ENCODE measurements around the gene CEP350.

The CEP350 gene

DNA sequence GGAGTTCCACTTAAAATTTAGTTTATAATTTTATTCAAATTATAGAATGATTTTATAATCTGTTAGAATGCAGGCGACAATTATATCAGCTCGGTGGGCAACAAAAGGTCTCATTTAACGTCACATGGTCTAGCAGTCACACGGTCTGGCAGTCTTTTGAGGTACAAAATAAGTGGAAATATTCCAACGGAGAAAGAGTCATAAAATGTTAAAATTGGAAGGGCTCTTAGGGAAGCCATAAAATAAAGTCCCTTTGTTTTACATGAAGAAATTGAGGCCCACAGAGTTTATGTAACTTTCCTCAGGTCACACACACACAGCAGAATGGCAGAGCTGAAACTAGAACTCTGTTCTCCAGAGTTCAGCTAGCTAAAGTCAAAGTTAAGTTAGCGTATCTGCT is 115.7 kb downstream of the CEP350 start:
- DNase-seq, result no peak

DNA sequence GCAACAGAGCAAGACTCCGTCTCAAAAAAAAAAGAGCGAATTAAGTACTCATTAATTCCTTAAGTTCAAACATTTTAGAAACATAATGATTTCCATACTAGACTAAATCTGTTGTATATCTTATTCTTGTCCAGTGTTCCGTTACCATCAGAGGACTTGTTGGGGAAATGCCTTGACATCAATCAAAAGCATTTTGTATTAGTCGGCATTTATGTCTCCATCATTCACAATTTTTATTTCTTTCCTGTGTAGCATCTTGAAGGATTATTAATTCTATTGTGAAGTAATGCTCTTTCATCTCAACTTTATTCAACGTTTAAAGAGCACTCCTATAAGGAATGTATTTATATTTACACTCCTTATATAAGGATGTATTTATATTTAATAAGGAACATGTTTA is 117.1 kb downstream of the CEP350 start:
- DNase-seq, result no peak

GRCh38 chr1:180080439-180080838 is 125.8 kb downstream of the CEP350 start:
- DNase-seq, result no peak

GRCh38 chr1:180081474-180081873 is 126.9 kb downstream of the CEP350 start:
- no peak for DNase-seq

DNA sequence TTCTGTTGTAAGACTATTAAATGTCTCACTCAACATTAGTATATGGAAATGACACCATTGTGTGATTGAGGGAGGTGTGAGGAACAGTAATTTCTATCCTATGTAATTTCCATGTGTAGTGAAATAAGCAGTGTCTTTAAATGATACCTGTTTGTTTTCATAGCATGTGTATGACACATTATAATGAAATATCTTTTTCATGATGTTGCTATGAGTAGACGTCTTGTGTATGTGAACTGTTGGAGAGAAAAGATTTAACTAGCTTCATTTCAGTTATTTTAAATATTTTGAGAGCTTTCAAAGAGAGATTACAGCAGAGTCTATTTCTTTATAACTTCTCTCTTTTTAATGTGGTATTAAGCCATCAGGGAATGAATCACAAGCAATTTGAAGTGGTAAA is 128.6 kb downstream of the CEP350 start:
- no peak for DNase-seq

DNA sequence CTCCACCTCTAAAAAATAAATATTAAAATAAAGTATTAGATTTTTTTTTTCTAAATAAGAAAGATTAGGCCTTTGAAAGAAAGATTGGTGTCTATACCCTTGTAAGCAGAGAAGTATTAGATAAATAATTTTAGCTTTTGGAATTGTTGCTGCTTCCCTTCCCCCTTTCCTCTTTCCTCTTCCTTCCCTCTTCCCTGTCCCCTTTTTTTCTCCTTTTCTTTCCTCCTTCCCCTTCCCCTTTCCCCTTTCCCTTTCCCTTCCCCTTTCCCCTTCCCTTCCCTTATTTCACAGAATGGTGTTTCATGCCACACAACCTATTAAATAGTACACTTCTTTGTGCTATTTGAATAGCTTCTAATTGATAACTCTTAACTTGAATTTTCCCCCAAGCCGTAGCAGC is 130.3 kb downstream of the CEP350 start:
- DNase-seq, result no peak

DNA sequence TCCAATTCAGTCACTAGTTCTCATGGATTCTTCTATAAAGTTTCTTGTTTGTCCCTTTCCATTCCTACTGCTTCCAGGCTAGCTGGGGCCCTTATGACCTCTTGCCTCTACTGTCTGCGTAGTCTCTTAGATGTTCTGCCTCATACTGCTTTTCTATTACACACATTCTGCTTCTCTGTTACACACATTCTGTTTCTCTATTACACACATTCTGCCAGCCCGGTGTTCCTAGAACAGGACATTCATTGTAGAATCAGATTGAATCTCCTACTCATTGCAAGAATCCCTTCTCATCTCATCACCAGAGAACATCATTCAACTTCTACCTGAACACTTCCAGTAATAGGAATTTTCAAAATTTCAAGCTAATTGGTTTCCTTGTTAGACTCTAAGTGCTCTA is 130.7 kb downstream of the CEP350 start:
- DNase-seq, result no peak

- DNase-seq, result no peak
These were observed 138.5 kb downstream of the CEP350 start for GRCh38 chr1:180092931-180093650.

GRCh38 chr1:180094705-180095295 is 140.2 kb downstream of the CEP350 start:
- DNase-seq, result no peak

- no peak for DNase-seq
These were observed 142.1 kb downstream of the CEP350 start for GRCh38 chr1:180096584-180097325.

DNA sequence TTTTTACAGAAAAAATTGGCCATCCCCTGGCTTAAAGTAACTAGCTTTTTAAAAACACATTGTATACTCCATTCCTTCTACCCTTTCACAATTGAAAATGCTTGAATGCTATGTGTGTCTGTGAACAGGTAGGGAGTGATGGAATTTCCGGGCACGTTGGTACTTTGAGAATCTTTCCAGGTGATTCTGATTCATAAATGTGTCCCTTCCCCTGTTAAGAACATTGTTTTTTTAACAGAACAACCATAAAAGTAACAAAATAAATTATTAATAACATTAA is 142.7 kb downstream of the CEP350 start:
- DNase-seq, result no peak

DNA sequence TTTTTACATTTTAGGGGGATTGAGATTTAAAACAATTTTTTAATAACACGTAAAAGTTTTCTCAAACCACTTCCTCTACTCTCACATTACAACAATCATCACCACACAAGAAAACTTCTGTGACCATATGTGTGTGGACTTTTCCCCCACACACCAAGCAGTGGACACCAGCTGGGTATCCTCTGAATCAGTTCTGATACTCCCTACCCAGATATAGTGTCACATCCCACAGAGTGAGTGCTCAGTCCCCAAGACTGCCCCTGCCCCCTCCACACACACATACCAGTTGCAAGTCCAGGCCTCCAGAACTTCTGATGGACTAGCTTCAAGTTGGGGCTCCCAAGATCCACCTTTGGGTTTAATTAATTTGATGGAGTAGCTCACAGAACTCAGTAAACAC is 146.8 kb downstream of the CEP350 start:
- DNase-seq, result no peak

GRCh38 chr1:180103819-180104218 is 149.2 kb downstream of the CEP350 start:
- no peak for DNase-seq

DNA sequence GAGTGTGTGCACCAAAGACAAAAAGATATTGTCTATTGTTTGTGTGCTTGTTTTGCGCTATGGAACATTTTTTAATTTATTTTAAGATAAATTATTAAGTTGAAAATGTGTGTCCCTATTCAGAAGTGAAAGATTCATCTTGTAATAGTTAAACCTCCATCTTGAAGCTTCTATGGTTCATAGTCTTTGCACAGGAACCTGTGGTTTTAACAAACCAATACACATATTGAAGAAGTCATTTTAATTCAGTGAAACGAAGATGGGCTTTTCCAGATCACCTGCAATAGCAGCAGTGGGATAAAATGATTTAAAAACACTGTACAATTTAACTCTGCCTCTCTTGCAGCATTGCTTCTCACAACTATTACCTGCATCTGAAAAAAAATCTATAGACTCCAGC is 157.5 kb downstream of the CEP350 start:
- no peak for DNase-seq

DNA sequence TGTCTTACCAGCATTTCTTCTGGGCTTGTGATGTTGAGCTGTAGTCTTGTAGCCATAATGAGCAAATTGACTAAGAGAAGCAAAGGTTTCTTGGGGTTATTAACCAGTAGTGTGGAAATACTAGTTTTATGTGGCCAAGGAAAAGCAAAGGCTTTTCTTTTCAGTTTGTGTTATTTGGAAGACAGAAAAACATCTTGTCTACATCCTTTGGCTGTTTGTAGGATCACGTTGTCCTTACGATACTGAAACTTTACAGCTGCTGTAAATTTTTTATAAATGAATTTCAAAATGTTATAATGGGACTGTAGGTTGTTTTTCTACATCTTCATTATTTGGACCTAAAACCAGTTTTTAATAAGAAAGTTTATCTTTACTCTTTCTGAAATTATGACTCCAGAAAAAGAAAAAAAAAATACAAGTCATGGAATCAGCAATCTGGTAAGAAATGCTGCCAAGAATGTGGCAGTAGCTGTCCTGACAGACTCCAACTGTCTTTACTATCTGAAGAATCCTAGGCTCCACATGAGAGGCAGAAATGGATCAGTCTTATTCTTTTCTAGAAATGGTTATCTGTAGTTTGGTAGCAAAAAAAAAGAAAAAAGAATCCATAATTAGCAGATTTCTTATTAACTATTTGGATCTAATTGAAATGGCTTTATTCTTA is 158.5 kb downstream of the CEP350 start:
- DNase-seq, result no peak

DNA sequence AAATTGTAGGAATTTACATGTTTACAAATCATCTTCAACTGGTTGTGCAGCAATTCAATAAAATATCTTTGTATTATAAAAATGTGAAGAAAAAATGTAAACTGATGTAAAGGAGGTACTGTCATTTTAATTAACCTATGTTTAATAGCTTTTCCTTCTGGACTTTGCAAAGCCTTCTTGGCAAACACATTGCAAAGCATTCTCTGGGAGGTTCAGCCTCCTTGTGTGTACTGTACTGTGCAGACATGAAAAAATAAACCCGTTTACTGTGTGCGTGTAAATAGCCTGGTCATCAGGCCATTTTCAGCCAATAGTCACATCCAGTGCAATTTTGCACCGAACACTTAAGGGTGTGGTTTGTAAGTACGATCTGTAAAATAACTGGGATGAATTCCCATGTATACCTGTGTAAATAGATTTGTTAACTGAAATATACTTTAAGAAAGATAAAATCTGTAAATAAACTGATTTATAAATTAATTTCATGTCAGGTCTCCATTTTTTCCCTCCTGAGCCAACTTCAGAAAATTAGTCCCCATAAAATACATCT is 159.9 kb downstream of the CEP350 start:
- no peak for DNase-seq

- DNase-seq, result no peak
These were observed 162.6 kb downstream of the CEP350 start for GRCh38 chr1:180116964-180117763.

DNA sequence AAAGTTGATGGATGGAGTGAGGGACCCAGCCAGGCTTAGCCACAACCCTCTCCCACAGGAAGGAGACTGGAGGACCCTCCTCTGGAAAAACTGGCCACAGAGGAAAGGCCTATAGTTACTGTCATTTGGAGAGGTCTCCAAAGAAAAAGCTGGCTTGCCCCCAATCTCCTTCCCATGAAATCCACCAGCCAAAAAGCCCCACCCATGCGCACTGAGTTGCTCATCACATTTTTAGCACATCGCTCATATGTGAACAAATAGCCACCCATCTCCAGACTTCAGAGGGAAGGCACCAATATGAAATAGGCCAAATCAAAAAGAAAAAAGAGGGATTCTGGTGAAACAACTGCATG is 163.1 kb downstream of the CEP350 start:
- DNase-seq, result no peak

GRCh38 chr1:180119837-180120236 is 165.2 kb downstream of the CEP350 start:
- DNase-seq, result no peak

- no peak for DNase-seq
These were observed 168.9 kb downstream of the CEP350 start for GRCh38 chr1:180123463-180123936.

DNA sequence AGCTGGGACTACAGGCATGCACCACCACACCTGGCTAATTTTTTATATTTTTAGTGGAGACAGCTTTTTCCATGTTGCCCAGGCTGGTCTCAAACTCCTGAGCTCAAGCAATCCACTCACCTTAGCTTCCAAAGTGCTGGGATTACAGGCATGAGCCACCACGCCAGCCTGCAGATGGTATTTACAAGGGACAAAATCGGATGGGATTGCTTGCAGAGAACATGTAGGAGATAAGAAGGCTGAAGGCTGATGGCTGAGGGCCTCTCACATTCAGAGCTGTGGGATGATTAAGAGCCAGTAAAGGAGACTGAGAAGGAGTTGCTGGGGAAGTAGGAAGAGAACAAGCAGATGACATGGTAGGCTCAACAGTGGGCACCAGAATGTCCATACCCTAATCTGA is 176.0 kb downstream of the CEP350 start:
- no peak for DNase-seq

DNA sequence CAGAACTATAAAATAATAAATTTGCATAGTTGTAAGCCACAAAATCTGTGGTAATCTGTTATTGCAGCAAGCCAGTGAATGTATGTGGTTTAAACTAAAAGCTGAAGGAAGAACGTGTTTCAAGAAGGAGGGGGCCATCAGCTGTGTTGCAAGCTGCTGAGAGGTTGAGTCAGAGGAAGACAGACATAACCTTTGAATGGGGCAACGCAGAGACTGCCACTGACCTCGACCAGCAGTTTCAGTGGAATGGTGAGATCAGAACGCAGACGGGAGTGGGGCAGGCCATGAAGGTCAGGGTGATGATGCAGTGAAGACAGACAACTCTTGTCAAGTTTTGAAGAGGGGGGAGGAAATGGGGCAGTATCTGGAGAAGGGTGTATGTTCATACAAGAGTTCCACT is 176.9 kb downstream of the CEP350 start:
- no peak for DNase-seq

DNA sequence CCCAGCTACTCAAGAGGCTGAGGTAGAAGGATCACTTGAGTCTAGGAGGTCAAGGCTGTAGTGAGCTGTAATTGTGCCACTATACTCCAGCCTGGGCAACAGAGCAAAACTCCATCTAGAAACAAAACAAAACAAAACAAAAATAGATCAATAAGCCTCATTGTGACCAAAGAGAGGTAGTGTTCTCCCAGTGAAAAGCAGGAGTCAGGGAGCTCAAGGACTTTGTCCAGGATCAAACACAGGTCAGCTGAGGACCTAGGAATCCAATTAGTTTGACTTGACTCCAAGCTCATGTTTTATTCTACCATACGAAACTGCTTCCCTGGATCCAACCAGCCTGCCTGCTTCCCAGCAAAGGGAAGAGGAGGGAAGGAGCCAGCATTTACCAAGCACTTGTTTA is 178.6 kb downstream of the CEP350 start:
- DNase-seq, result no peak
